ENCODE measurements around the gene CD300LG.

CD300LG gene

GRCh38 chr17:43853546-43853945 is 6.6 kb downstream of the CD300LG start:
- TF ChIP-seq, protein P1, sequence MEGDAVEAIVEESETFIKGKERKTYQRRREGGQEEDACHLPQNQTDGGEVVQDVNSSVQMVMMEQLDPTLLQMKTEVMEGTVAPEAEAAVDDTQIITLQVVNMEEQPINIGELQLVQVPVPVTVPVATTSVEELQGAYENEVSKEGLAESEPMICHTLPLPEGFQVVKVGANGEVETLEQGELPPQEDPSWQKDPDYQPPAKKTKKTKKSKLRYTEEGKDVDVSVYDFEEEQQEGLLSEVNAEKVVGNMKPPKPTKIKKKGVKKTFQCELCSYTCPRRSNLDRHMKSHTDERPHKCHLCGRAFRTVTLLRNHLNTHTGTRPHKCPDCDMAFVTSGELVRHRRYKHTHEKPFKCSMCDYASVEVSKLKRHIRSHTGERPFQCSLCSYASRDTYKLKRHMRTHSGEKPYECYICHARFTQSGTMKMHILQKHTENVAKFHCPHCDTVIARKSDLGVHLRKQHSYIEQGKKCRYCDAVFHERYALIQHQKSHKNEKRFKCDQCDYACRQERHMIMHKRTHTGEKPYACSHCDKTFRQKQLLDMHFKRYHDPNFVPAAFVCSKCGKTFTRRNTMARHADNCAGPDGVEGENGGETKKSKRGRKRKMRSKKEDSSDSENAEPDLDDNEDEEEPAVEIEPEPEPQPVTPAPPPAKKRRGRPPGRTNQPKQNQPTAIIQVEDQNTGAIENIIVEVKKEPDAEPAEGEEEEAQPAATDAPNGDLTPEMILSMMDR (IDR thresholded peaks at IDR 0.05; ENCODE audit: low read depth, low read length): no peak
- no peak for DNase-seq (ENCODE audit: extremely low read depth, low read depth)

DNA sequence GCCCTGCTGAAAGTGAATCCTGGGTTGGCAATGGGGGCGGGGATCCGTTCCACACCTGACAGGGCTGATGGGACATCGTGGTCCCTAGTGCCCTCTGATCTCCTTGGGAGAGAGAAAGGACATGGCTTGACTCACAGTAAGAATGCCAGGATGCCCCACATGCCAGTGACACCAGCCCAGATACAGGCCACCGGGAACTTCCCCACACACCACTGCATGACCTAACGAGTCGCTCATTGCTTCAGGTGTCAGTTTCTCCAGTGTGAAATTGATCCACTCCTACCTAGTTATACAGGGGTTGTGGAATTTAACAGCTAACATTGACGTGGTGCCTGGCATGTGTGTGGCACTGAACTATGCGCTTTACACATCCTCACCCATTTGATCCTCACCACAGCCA is 7.5 kb downstream of the CD300LG start:
- TF ChIP-seq, protein P1 (IDR thresholded peaks at IDR 0.05; ENCODE audit: low read depth, low read length): no peak
- no peak for DNase-seq (ENCODE audit: extremely low read depth, low read depth)

DNA sequence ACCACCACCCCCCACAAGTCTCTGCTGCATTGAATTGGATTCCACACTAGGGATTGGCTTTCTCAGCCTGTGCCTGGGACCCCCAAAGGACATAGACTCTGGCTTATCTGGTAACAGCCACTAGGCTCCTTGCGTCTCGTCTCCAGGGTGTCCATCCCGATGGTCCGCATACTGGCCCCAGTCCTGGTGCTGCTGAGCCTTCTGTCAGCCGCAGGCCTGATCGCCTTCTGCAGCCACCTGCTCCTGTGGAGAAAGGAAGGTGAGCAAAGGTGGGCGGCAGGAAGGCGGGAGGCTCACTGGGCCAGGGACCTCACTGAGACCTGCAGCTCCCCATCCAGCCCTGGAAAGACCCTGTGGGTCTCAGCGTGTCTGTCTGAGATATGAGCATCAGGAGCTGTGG is 8.1 kb downstream of the CD300LG start:
- TF ChIP-seq, protein P1 (IDR thresholded peaks at IDR 0.05; ENCODE audit: low read depth, low read length): no peak
- DNase-seq (ENCODE audit: extremely low read depth, low read depth): no peak

DNA sequence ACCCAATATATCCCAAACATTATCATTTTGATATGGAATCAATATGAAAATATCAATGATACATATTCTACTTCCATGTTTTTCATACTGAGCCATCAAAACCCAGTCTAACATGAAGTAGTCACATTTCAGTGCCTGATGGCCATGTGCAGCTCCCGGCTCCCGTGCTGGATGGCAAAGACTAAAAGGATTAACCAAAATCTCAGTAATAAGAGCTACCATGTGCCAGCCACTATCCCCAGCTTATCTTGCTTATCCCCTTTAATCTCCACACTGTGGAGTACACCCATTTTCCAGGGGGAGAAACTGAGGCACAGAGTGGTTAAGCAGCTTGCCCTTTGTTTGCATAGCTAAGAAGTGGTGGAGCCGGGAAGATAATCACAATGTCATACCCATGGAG is 9.2 kb downstream of the CD300LG start:
- DNase-seq (ENCODE audit: extremely low read depth, low read depth): no peak
- TF ChIP-seq, protein P1 (IDR thresholded peaks at IDR 0.05; ENCODE audit: low read depth, low read length): no peak

DNA sequence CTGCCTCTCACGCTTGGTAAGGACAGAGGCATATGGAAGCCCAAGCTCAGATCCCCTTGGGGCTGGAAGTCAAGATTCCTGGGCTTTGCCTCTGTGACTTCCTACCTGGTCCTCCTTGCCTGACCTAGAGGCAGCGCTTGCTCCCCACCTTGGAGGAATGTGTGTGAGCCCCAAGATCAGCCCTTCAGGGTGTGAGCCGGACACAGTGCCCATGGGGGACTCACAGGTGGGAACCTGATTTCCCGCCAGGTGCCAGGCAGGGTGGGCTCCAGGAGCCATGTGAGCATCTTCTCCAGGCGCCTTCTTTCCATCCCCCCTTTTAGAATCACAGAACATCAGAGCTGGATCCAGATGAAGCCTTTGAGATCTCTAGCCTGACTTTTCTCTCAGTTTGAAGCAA is 10.2 kb downstream of the CD300LG start:
- TF ChIP-seq, protein P1 (IDR thresholded peaks at IDR 0.05; ENCODE audit: low read depth, low read length): no peak
- DNase-seq (ENCODE audit: extremely low read depth, low read depth): no peak

- TF ChIP-seq, protein P1 (IDR thresholded peaks at IDR 0.05; ENCODE audit: low read depth, low read length): no peak
- no peak for DNase-seq (ENCODE audit: extremely low read depth, low read depth)
Measured at GRCh38 chr17:43857957-43858600, 11.1 kb downstream of the CD300LG start.

GRCh38 chr17:43860077-43860725 is 13.2 kb downstream of the CD300LG start:
- TF ChIP-seq, protein P1 (IDR thresholded peaks at IDR 0.05; ENCODE audit: low read depth, low read length): no peak
- DNase-seq (ENCODE audit: extremely low read depth, low read depth): no peak
